T-helper 17 cell (primary cell): Measurements from ENCODE around the gene SLC25A31. TPM values are rescaled to one million over a fixed set of nuclear protein-coding genes. Genes with fewer than 3 reads are reported as not detected.

ENCODE experiments used
- ATAC-seq: fragments of 150-1000 bp; cut with Tn5 transposase; 2 replicates; pipeline ENCODE4 v1.10.0; 2021; ENCODE audit warnings: mild to moderate bottlenecking, moderate library complexity
- DNase-seq, 3 donors: peaks; one replicate each; pipeline versions ENCODE4 v3.0.0 to v3.0.0-alpha.2; 2020 to 2021
- H3K9me3 ChIP-seq: one replicate; pipeline ENCODE4 v1.7.0; 2013; ENCODE audit warnings: low read length, mild to moderate bottlenecking; ENCODE audit not compliant: control insufficient read depth, poor library complexity, severe bottlenecking
- H3K27ac Mint-ChIP-seq: one replicate; pipeline ENCODE4 v1.8.0; 2022; ENCODE audit warnings: mild to moderate bottlenecking, moderate library complexity, mixed read lengths
- H3K27me3 Mint-ChIP-seq: one replicate; pipeline ENCODE4 v1.8.0; 2022; ENCODE audit warnings: mixed read lengths
- H3K36me3 Mint-ChIP-seq: one replicate; pipeline ENCODE4 v1.8.0; 2022; ENCODE audit warnings: low read depth, mixed read lengths
- H3K4me1 Mint-ChIP-seq: one replicate; pipeline ENCODE4 v1.8.0; 2022; ENCODE audit warnings: mild to moderate bottlenecking, mixed read lengths
- H3K4me3 Mint-ChIP-seq: one replicate; pipeline ENCODE4 v1.8.0; 2022; ENCODE audit warnings: mild to moderate bottlenecking, moderate library complexity, mixed read lengths
- total RNA-seq, 4 donors: library from RNA in 2 of 4; stranded (reverse) in 2 of 4; gene quantifications; one replicate each; pipeline ENCODE4 v1.2.3 and lab custom pipeline; 2022 to 2026

Gene SLC25A31
- total RNA-seq, 2 donors from 2014 or later: not detected

GRCh38 chr4:127756906-127757305 lies 26.7 kb downstream of the SLC25A31 start:
- no peak overlapping the region for H3K27ac Mint-ChIP-seq
- ATAC-seq: no peak
- H3K4me1 Mint-ChIP-seq: no peaks in the 10 kb centered on the region
- peaks cover 20% of the 10 kb centered on the region for H3K27me3 Mint-ChIP-seq
- no peak for DNase-seq
- H3K4me3 Mint-ChIP-seq: no peak overlapping the region
- H3K9me3 ChIP-seq: no peaks in the 10 kb centered on the region
- no peaks in the 10 kb centered on the region for H3K36me3 Mint-ChIP-seq

GRCh38 chr4:127759228-127759820 lies 29.1 kb downstream of the SLC25A31 start:
- no peaks in the 10 kb centered on the region for H3K4me1 Mint-ChIP-seq

GRCh38 chr4:127759893-127760292 lies 29.7 kb downstream of the SLC25A31 start:
- Mint-ChIP-seq H3K4me3 (no peak overlapping the region), H3K27ac (no peak overlapping the region), H3K27me3 (peaks cover 18% of the 10 kb centered on the region), H3K36me3 (no peaks in the 10 kb centered on the region), H3K4me1 (no peaks in the 10 kb centered on the region)
- no peak for ATAC-seq
- H3K9me3 ChIP-seq: no peaks in the 10 kb centered on the region
- no peak for DNase-seq

More at GRCh38 chr4:127759228-127759820, 29.1 kb downstream of the SLC25A31 start:
- no peaks in the 10 kb centered on the region for H3K9me3 ChIP-seq
- ATAC-seq (no peak), DNase-seq (no peak)
- Mint-ChIP-seq H3K4me3 (no peak overlapping the region), H3K27ac (no peak overlapping the region), H3K36me3 (no peaks in the 10 kb centered on the region), H3K27me3 (peaks cover 12% of the 10 kb centered on the region)

- DNase-seq (no peak), ATAC-seq (no peak)
- Mint-ChIP-seq H3K27me3 (peaks cover 39% of the 10 kb centered on the region), H3K36me3 (no peaks in the 10 kb centered on the region), H3K4me1 (no peaks in the 10 kb centered on the region), H3K4me3 (no peak overlapping the region), H3K27ac (no peak overlapping the region)
- H3K9me3 ChIP-seq: no peaks in the 10 kb centered on the region
Measured at GRCh38 chr4:127771535-127772275, 41.5 kb downstream of the SLC25A31 start.

GRCh38 chr4:127772769-127773671 lies 42.8 kb downstream of the SLC25A31 start:
- Mint-ChIP-seq H3K27me3 (peaks cover 49% of the 10 kb centered on the region), H3K4me1 (no peaks in the 10 kb centered on the region), H3K36me3 (no peaks in the 10 kb centered on the region), H3K4me3 (no peak overlapping the region), H3K27ac (no peak overlapping the region)
- no peaks in the 10 kb centered on the region for H3K9me3 ChIP-seq
- no peak for ATAC-seq
- no peak for DNase-seq

- no peaks in the 10 kb centered on the region for H3K36me3 Mint-ChIP-seq
- DNase-seq (no peak), ATAC-seq (no peak)
- no peak overlapping the region for H3K4me3 Mint-ChIP-seq
- H3K27ac Mint-ChIP-seq: no peak overlapping the region
- H3K4me1 Mint-ChIP-seq: no peaks in the 10 kb centered on the region
- H3K9me3 ChIP-seq: no peaks in the 10 kb centered on the region
- peaks cover 70% of the 10 kb centered on the region for H3K27me3 Mint-ChIP-seq
Measured at GRCh38 chr4:127775843-127776242, 45.6 kb downstream of the SLC25A31 start.

- no peaks in the 10 kb centered on the region for H3K9me3 ChIP-seq
- Mint-ChIP-seq H3K27ac (no peak overlapping the region), H3K4me1 (peaks cover 5% of the 10 kb centered on the region), H3K27me3 (peaks cover 69% of the 10 kb centered on the region), H3K4me3 (no peak overlapping the region), H3K36me3 (no peaks in the 10 kb centered on the region)
- DNase-seq (no peak), ATAC-seq (no peak)
Measured at GRCh38 chr4:127776620-127777019, 46.4 kb downstream of the SLC25A31 start.

- Mint-ChIP-seq H3K4me1 (peaks cover 7% of the 10 kb centered on the region), H3K27ac (no peak overlapping the region), H3K36me3 (no peaks in the 10 kb centered on the region), H3K27me3 (peaks cover 65% of the 10 kb centered on the region), H3K4me3 (no peak overlapping the region)
- H3K9me3 ChIP-seq: no peaks in the 10 kb centered on the region
- ATAC-seq (no peak), DNase-seq (no peak)
Measured at GRCh38 chr4:127777487-127777886, 47.3 kb downstream of the SLC25A31 start.

- no peaks in the 10 kb centered on the region for H3K36me3 Mint-ChIP-seq
- peaks cover 66% of the 10 kb centered on the region for H3K27me3 Mint-ChIP-seq
- no peak for DNase-seq
- no peak overlapping the region for H3K27ac Mint-ChIP-seq
- H3K9me3 ChIP-seq: no peaks in the 10 kb centered on the region
- H3K4me1 Mint-ChIP-seq: peaks cover 13% of the 10 kb centered on the region
- ATAC-seq: no peak
- no peak overlapping the region for H3K4me3 Mint-ChIP-seq
Measured at GRCh38 chr4:127778102-127778501, 47.9 kb downstream of the SLC25A31 start.

- H3K27me3 Mint-ChIP-seq: peaks cover 72% of the 10 kb centered on the region
- peaks cover 16% of the 10 kb centered on the region for H3K4me1 Mint-ChIP-seq
- DNase-seq: no peak
- no peaks in the 10 kb centered on the region for H3K36me3 Mint-ChIP-seq
- no peak overlapping the region for H3K27ac Mint-ChIP-seq
- no peaks in the 10 kb centered on the region for H3K9me3 ChIP-seq
- ATAC-seq: no peak
- no peak overlapping the region for H3K4me3 Mint-ChIP-seq
Measured at GRCh38 chr4:127780598-127780997, 50.4 kb downstream of the SLC25A31 start.

- Mint-ChIP-seq H3K4me1 (peaks cover 16% of the 10 kb centered on the region), H3K27me3 (peaks cover 68% of the 10 kb centered on the region), H3K36me3 (no peaks in the 10 kb centered on the region), H3K27ac (no peak overlapping the region), H3K4me3 (peak overlapping the region; percentile 97)
- peak; percentile 44 for ATAC-seq
- H3K9me3 ChIP-seq: no peaks in the 10 kb centered on the region
- DNase-seq: peak in 1 of 3 donors; percentile 4
Measured at GRCh38 chr4:127781300-127782024, 51.3 kb downstream of the SLC25A31 start.

GRCh38 chr4:127782025-127782274 lies 51.8 kb downstream of the SLC25A31 start:
- H3K9me3 ChIP-seq: no peaks in the 10 kb centered on the region
- peak in 1 of 3 donors; percentile 11 for DNase-seq
- H3K36me3 Mint-ChIP-seq: no peaks in the 10 kb centered on the region
- H3K4me3 Mint-ChIP-seq: peak overlapping the region; percentile 97
- H3K27ac Mint-ChIP-seq: no peak overlapping the region
- peaks cover 16% of the 10 kb centered on the region for H3K4me1 Mint-ChIP-seq
- peaks cover 68% of the 10 kb centered on the region for H3K27me3 Mint-ChIP-seq
- no peak for ATAC-seq
